Retinal pigment epithelial cell (primary cell): ENCODE measurements around the gene CISTR.

Source experiments
- DNase-seq: peaks from one replicate; pipeline ENCODE4 v3.0.0-alpha.2; 2010; ENCODE audit warnings: low read depth
- H3K4me3 ChIP-seq: 2 replicates; pipeline ENCODE4 v1.5.1; 2011; ENCODE audit warnings: mild to moderate bottlenecking, low read length, control low read depth, moderate library complexity
- CTCF ChIP-seq: conservative IDR thresholded peaks from 2 replicates; pipeline ENCODE4 v1.5.1; 2011; ENCODE audit warnings: low read depth, low read length, control low read depth, inconsistent platforms

CISTR gene

GRCh38 chr12:53728206-53728605 is 23.6 kb downstream of the CISTR start:
- DNase-seq, result no peak
- TF ChIP-seq CTCF, result no peak
- H3K4me3 ChIP-seq, result peak overlapping the region; percentile 99

DNA sequence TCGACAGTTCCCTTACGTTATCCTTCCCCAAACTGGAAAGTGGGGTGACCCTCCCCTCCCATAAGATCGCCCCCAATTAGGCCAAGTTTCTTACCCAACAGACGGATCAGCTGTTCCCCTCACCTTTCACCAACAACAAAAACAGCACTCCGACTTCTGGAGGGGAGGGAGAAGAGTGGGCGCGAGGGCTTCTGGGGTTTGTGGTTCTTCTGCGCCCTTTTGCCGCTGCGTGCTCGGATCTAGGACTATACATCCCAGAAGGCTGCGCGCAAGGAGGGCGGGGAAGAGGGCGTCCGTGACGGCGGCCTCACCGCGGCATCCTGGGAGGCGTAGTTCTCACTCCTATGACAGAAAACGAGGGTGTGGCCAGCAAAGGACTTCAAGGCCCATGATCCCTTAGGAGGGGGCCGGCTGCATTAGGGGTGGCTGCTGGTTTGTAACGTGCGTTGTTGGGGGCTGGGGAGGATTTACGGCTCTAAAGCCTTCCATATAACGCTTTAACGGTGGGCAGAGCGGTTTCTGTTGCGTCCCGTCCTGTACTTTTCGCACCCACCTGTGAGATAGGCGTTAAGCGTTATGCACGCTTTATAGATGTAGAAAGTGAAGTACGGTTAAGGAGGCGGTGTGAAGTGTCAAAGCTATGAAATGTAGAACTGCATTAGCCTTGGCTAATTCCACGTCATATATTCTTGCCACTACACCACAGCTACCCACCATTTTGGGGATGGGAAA is 24.3 kb downstream of the CISTR start, which contains the start of gene CALCOCO1:
CALCOCO1 (minus strand) TSS at position 143 of the 732 bp plus-strand sequence. CDS start 2,210 bp downstream, outside the sequence.
- H3K4me3 ChIP-seq, result peak within 1 kb of the TSS; percentile 99
- no peak for TF ChIP-seq CTCF
- peak; percentile 88 for DNase-seq

DNA sequence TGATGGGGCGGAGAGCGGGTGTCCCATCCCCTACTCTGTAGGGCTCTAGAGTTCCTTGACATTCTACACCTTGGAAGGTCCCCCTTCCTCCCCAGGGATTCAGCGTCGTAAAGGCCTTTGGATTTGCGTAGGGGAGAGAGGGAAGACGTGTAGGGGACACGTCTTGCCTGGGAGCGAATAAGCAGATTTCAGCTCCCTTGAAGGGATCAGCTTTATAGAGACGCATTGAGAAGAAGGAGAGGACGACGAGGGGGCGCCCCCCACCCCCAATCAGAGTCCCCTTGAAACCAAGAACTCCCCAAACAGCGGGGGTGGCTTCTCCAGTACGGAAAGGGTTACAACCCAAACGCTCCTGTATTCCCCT is 24.9 kb downstream of the CISTR start:
- peak overlapping the region; percentile 99 for H3K4me3 ChIP-seq
- DNase-seq, result no peak
- no peak for TF ChIP-seq CTCF

- no peak for TF ChIP-seq CTCF
- no peak for DNase-seq
- peak overlapping the region; percentile 99 for H3K4me3 ChIP-seq
These were observed 25.4 kb downstream of the CISTR start for GRCh38 chr12:53726341-53726740.

- H3K4me3 ChIP-seq, result peak overlapping the region; percentile 99
- no peak for DNase-seq
These were observed 26.0 kb downstream of the CISTR start for GRCh38 chr12:53725824-53726223.

GRCh38 chr12:53722450-53723041 is 29.2 kb downstream of the CISTR start:
- no peak for TF ChIP-seq CTCF
- DNase-seq, result no peak
- H3K4me3 ChIP-seq, result no peak overlapping the region

More at GRCh38 chr12:53725824-53726223, 26.0 kb downstream of the CISTR start:
- TF ChIP-seq CTCF, result no peak

- TF ChIP-seq CTCF, result no peak
- DNase-seq, result no peak
- H3K4me3 ChIP-seq, result no peak overlapping the region
These were observed 30.8 kb downstream of the CISTR start for GRCh38 chr12:53720946-53721345.
